Neural cell (in vitro differentiated cells): Measurements from ENCODE around the gene CCNG2. TPM values are rescaled to one million over a fixed set of nuclear protein-coding genes. Genes with fewer than 3 reads are reported as not detected.

Source experiments
- H2AFZ ChIP-seq: fragments of 200-600, 300-800 bp; sonication (generic), shearing (Covaris generic); 2 replicates; pipeline ENCODE4 v1.6.0; 2014; ENCODE audit warnings: low read depth, mild to moderate bottlenecking, antibody characterized with exemption, low read length, moderate library complexity
- H3F3A ChIP-seq: fragments of 200-600 bp; shearing (Covaris generic); 2 replicates; pipeline ENCODE4 v1.6.1; 2016; ENCODE audit warnings: mild to moderate bottlenecking, moderate library complexity, mixed read lengths, antibody characterized with exemption, low read length; ENCODE audit not compliant: insufficient read depth, poor library complexity, severe bottlenecking
- H3K27ac ChIP-seq: fragments of 200-600, 300-800 bp; sonication (generic), shearing (Covaris generic); 2 replicates; pipeline ENCODE4 v1.5.1; 2014; ENCODE audit warnings: mild to moderate bottlenecking, low read length, moderate library complexity
- H3K27me3 ChIP-seq: fragments of 300-800, 200-600 bp; sonication (generic), shearing (Covaris generic); 2 replicates; pipeline ENCODE4 v1.6.0; 2014; ENCODE audit warnings: mild to moderate bottlenecking, low read depth, low read length, moderate library complexity; ENCODE audit not compliant: insufficient read depth
- H3K36me3 ChIP-seq: fragments of 300-800, 200-600 bp; sonication (generic), shearing (Covaris generic); 2 replicates; pipeline ENCODE4 v1.5.1; 2014; ENCODE audit warnings: mild to moderate bottlenecking, antibody characterized with exemption, low read length, moderate library complexity; ENCODE audit not compliant: insufficient read depth
- H3K4me2 ChIP-seq: fragments of 300-800, 200-600 bp; sonication (generic), shearing (Covaris generic); 2 replicates; pipeline ENCODE4 v1.6.0; 2014; ENCODE audit warnings: mild to moderate bottlenecking, low read length
- H3K4me3 ChIP-seq: fragments of 300-800, 200-600 bp; sonication (generic), shearing (Covaris generic); 2 replicates; pipeline ENCODE4 v1.5.1; 2014; ENCODE audit warnings: mild to moderate bottlenecking, low read length, moderate library complexity
- H3K79me2 ChIP-seq: fragments of 200-600 bp; shearing (Covaris generic); replicated peaks from 2 replicates; pipeline ENCODE4 v1.6.0; 2014; ENCODE audit warnings: mild to moderate bottlenecking, low read length, moderate library complexity; ENCODE audit not compliant: insufficient read depth
- H3K9ac ChIP-seq: fragments of 300-800, 200-600 bp; sonication (generic), shearing (Covaris generic); 2 replicates; pipeline ENCODE4 v1.6.1; 2016; ENCODE audit warnings: mild to moderate bottlenecking, low read length, mixed read lengths
- H3K9me2 ChIP-seq: fragments of 200-600 bp; shearing (Covaris generic); 2 replicates; pipeline ENCODE4 v1.6.1; 2016; ENCODE audit warnings: mild to moderate bottlenecking, low read length, mixed read lengths; ENCODE audit not compliant: insufficient read depth
- H3K9me3 ChIP-seq: fragments of 200-600, 300-800 bp; sonication (generic), shearing (Covaris generic); 2 replicates; pipeline ENCODE4 v1.6.1; 2016; ENCODE audit warnings: mild to moderate bottlenecking, mixed run types, low read length, moderate library complexity, mixed read lengths
- H4K20me1 ChIP-seq: fragments of 200-600 bp; shearing (Covaris generic); 2 replicates; pipeline ENCODE4 v1.6.1; 2016; ENCODE audit warnings: mild to moderate bottlenecking, mixed run types; ENCODE audit not compliant: insufficient read depth
- CTCF ChIP-seq: fragments of 450-650 bp; IDR thresholded peaks from 2 replicates; pipeline ENCODE4 v1.5.1; 2014; ENCODE audit warnings: antibody characterized with exemption, mild to moderate bottlenecking, moderate library complexity; ENCODE audit not compliant: poor library complexity, severe bottlenecking
- EP300 ChIP-seq: fragments of 450-650 bp; conservative IDR thresholded peaks from 2 replicates; pipeline ENCODE4 v1.6.1; 2014; ENCODE audit warnings: antibody characterized with exemption, mild to moderate bottlenecking, moderate library complexity; ENCODE audit not compliant: poor library complexity, severe bottlenecking
- EZH2 ChIP-seq: fragments of 200-600, 300-800 bp; shearing (Covaris generic), sonication (generic); IDR thresholded peaks from 2 replicates; pipeline ENCODE4 v1.6.1; 2014; ENCODE audit warnings: antibody characterized with exemption, low read length, borderline replicate concordance, mild to moderate bottlenecking; ENCODE audit not compliant: insufficient read depth, poor library complexity, severe bottlenecking
- MXI1 ChIP-seq: fragments of 450-650 bp; conservative IDR thresholded peaks from 2 replicates; pipeline ENCODE4 v1.6.1; 2014; ENCODE audit warnings: antibody characterized with exemption, mild to moderate bottlenecking; ENCODE audit not compliant: poor library complexity, severe bottlenecking
- POLR2AphosphoS5 ChIP-seq: IDR thresholded peaks from 2 replicates; pipeline ENCODE4 v1.6.1; 2012
- RAD21 ChIP-seq: fragments of 450-650 bp; conservative IDR thresholded peaks from 2 replicates; pipeline ENCODE4 v1.6.1; 2014; ENCODE audit warnings: antibody characterized with exemption, mild to moderate bottlenecking, moderate library complexity
- REST ChIP-seq: IDR thresholded peaks from 2 replicates; pipeline ENCODE4 v1.6.1; 2012; ENCODE audit warnings: borderline replicate concordance
- SMC3 ChIP-seq: fragments of 450-650 bp; conservative IDR thresholded peaks from 2 replicates; pipeline ENCODE4 v1.6.1; 2014; ENCODE audit warnings: antibody characterized with exemption, mild to moderate bottlenecking, moderate library complexity; ENCODE audit not compliant: poor library complexity
- TAF1 ChIP-seq: IDR thresholded peaks from 2 replicates; pipeline ENCODE4 v1.6.1; 2012; ENCODE audit warnings: low read depth
- polyA plus RNA-seq: library from polyadenylated mRNA; depleted of rRNA; stranded (reverse); fragments of >200 nt; gene quantifications from 2 replicates; pipeline ENCODE4 v1.2.3, GENCODE V29; 2014

The CCNG2 gene
- polyA plus RNA-seq, 1 donor from 2014 or later: 132 TPM

DNA sequence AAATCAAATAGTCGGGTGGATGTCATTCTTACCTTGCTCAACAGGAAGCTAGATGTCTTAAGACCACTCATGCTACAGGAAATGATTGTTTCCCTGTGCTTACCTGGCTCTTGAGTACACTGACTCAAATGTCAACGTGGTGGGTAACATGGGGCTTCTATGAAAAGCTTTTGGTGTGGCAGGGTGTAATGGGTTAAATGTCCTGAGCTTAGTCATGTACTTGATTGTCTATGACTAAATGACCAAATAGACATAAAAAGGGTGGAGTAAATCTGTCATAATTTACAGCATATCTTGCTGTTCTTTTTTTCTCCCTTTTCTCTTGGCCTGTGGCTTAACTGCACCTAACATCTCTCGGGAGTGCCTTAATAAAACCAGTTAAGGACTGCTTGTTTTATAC, 44.9 kb downstream of the CCNG2 start:
- Histone ChIP-seq H3K4me3 (no peak overlapping the region), H3K9me2 (no peaks in the 10 kb centered on the region), H3K9ac (no peak overlapping the region), H3K36me3 (no peaks in the 10 kb centered on the region), H3F3A (no peaks in the 10 kb centered on the region), H4K20me1 (no peaks in the 10 kb centered on the region), H3K27me3 (no peaks in the 10 kb centered on the region), H2AFZ (no peak overlapping the region), H3K27ac (no peak overlapping the region), H3K4me2 (no peak overlapping the region), H3K9me3 (no peaks in the 10 kb centered on the region), H3K79me2 (no peaks in the 10 kb centered on the region)
- TF ChIP-seq REST (no peak), SMC3 (no peak), EZH2 (no peak), POLR2AphosphoS5 (no peak), TAF1 (no peak), CTCF (no peak), EP300 (no peak)

DNA sequence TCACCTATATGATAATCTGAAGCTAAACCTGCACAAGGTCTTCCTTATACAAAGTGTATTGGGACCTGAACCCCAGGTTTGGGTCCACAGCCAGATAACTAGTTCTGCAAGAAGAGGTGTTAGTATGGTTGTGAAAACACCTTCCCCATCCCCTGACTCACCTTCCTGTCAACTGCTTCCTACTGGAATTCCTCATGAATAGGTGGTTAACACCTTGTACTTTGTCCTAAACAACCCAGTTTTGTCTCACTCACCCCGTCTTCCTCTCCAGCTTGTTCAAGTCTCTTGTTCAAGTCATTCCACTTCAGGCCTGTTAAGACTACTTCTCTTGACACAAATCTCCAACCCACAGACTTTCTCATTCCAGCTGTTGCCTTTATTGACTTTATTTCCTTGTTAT, 45.5 kb downstream of the CCNG2 start:
- H2AFZ ChIP-seq: no peak overlapping the region
- H3K4me2 ChIP-seq: no peak overlapping the region
- no peak overlapping the region for H3K27ac ChIP-seq
- H3K9ac ChIP-seq: no peak overlapping the region
- no peaks in the 10 kb centered on the region for H3K9me2 ChIP-seq
- no peak overlapping the region for H3K4me3 ChIP-seq
- H3K9me3 ChIP-seq: no peaks in the 10 kb centered on the region
- H4K20me1 ChIP-seq: no peaks in the 10 kb centered on the region
- H3K27me3 ChIP-seq: no peaks in the 10 kb centered on the region
- no peaks in the 10 kb centered on the region for H3F3A ChIP-seq
- H3K36me3 ChIP-seq: no peaks in the 10 kb centered on the region
- no peak for TF ChIP-seq REST
- TF ChIP-seq POLR2AphosphoS5: no peak
- no peak for TF ChIP-seq EP300
- no peak for TF ChIP-seq RAD21
- TF ChIP-seq CTCF: no peak
- no peak for TF ChIP-seq TAF1
- no peak for TF ChIP-seq MXI1
- no peak for TF ChIP-seq EZH2
- TF ChIP-seq SMC3: no peak
- H3K79me2 ChIP-seq: no peaks in the 10 kb centered on the region
